GM20431 (cell line): ENCODE results near the gene SLC30A1.
"Not testable (repeated sequence)": the region's sequence is repeated elsewhere in the genome, so short reads cannot be mapped to it uniquely, and the experiment has no call there.

ENCODE experiments used
- in situ Hi-C: fragments of 300-500 bp; cut with MseI, MboI; formaldehyde crosslinking; loops from one replicate; pipeline ENCODE4 v1.15.0; 2020; ENCODE audit warnings: low sequenced_read_pairs; ENCODE audit not compliant: unreplicated experiment

The SLC30A1 gene, protein sequence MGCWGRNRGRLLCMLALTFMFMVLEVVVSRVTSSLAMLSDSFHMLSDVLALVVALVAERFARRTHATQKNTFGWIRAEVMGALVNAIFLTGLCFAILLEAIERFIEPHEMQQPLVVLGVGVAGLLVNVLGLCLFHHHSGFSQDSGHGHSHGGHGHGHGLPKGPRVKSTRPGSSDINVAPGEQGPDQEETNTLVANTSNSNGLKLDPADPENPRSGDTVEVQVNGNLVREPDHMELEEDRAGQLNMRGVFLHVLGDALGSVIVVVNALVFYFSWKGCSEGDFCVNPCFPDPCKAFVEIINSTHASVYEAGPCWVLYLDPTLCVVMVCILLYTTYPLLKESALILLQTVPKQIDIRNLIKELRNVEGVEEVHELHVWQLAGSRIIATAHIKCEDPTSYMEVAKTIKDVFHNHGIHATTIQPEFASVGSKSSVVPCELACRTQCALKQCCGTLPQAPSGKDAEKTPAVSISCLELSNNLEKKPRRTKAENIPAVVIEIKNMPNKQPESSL

DNA sequence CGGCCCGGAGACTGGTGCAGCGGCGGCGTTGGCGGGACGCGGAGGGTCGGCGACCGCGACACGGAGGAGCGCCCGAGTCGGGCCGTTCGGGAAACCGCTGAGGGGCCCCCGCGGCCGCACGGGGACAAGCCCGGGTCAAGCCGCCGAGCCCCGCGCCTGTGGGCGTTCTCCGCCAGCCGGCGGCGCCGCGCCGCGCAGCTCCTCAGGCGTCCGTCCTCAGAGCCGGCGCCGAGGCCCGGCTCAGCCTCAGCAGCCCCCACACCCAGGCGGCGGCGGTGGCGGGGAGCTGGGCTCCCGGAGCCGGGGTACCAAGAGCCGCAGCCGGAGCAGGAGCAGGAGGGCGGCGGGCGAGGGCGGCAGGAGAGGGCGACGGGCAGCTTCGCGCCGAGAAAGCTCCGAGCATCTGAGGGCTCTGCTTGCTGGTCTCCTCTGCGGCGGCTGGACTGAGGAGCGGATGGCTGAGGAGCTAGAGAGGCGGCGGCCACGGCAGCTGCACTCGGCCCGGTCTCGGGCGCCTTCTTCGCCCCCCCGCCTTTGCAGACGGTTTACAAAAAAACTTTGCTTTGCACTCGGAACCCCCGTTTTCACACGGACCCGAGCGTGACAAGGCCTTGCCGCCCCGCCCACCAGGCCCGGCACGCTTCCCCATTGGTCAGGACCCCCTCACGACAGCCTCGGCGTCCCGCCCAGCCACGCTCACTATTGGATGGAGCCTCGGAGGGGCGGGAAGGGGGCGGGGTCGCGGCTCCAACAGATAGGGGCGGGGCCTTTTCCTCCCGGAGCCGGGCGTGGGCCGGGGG lies at the start of gene SLC30A1:
SLC30A1 (minus strand) TSS at position 522 of the 800 bp plus-strand sequence. CDS start 549 bp downstream, outside the sequence.
- in situ Hi-C loops = no loop called here

DNA sequence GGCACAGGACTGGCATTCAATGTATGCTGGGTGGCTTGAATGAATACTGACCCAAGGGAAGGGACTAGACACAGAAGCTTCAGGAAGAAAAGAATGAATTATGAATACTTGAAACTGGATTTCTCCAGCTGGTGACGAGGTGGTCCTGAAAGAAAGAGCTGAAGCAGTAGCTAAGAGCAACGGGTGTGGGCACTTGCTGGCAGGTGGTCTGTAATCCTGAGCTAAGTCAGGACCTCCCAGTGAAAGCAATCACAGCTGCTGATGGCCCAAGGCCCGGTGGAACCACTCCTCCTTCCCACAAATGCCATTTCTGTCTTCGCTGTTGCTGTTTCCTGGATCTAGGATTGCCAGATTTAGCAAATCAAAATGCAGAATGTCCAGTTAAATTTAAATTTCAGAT lies 49.5 kb upstream of the SLC30A1 start:
- in situ Hi-C loops = no loop called here

DNA sequence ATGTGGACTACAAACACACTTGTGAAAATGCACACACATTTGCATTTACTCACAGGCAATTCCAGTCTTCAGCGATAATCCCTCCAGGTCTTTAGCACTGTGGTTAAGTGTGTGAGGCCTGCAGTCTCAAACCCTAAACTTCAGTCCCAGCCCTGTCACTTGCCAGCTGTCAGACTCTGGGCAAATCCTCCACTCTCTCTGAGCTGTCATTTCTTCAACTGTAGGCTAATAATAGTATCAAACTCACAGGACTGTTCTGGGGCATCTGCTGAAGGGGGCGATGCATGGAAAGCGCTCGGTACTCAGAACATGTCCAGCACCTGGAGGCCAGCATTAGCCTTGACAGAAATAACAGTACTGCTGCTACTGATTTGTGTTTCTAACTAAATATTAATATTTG lies 48.3 kb upstream of the SLC30A1 start:
- in situ Hi-C loops = no loop called here

DNA sequence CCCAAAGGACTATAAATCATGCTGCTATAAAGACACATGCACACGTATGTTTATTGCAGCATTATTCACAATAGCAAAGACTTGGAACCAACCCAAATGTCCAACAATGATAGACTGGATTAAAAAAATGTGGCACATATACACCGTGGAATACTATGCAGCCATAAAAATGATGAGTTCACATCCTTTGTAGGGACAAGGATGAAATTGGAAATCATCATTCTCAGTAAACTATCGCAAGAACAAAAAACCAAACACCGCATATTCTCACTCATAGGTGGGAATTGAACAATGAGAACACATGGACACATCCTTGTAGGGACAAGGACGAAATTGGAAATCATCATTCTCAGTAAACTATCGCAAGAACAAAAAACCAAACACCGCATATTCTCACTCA lies 46.9 kb upstream of the SLC30A1 start:
- in situ Hi-C loops = not testable (repeated sequence)

DNA sequence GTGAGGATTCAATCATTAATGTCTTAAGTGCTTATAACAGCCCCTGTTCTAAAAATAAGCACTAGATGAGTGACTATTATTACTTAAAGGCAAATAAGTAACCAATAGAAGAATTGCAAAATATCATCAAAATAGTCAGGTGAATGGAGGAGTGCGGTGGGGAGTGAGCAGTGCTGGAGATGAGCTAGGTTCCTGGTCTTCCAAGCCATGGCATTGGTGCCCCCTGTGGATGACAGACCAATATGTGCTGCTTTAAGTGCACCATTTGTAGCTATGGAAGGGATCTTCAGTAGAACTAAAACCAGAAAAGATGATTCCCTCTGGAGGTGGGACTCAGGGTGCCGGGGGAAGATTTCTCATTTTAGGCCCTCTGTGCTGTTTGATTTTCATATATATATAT lies 46.1 kb upstream of the SLC30A1 start:
- in situ Hi-C loops = no loop called here

DNA sequence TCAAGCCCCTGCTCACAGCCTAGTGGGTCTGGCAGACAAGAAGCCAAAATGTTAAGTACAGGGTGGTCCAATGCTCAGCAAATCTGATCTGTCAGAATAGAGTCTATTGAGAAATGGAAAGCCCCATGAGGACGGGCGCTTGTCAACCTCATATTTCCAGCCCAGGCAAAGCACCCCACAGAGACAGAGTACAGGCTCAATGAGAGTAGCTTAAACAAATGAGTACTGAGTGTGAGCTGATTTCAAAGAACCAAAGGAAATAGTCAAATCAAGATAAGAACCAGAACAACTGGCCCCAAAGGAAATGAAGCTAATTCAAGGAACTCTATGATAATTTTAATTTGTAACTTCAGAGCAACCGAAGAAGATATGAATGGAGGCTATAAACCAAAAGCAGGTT lies 44.6 kb upstream of the SLC30A1 start:
- in situ Hi-C loops = no loop called here

DNA sequence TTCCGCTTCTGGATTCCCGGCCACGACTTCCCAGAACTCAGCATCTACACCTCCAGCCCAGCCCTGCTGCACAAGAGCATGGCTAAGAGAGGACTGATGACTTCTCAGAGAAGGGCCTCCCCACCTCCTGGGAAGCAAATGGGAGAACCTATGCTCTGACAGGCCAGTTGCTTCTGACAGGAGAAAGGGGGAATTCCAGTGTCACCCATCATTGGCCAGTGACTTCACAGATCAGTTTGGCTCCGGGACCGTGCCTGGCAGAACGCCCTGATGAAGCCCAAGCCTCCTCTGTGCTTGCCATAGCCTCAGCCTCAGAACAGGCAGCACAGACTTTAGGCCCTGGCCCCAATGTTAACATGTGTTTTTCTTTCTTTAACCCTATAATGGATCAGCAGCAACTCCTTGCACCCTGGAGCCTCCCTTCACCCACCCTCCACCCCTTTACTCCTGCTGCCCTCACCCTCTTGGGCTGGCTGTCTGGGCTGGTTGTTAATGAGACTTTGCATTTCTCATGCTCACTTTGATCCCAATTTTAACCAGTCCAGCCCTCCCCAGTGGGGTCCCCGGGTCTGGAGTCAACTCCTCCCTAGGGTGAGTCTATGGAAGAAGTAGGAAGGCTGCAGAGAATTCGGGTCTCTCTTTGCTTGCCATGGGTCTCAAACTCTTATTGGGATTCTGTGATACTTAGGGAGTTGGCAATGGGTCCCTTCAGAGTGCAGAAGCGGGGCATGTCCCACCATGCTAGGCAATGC lies 42.7 kb upstream of the SLC30A1 start:
- in situ Hi-C loops = no loop called here

DNA sequence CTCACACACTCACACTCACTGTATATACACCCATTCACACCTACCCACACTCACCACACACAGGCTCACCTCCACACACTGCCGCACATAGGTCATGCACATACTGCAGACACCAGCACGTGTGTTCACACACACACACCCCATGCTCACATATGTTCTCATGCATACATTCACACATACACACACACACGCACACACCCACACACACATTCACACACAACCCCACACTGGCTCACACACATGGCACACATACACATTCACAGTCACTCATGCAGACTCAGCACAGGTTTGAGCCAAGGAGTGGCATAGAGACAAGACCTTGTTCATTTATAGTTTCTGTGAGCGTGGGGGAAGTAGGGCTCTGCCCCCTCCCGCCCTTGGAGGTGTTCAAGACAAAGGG lies 41.1 kb upstream of the SLC30A1 start:
- in situ Hi-C loops = no loop called here

DNA sequence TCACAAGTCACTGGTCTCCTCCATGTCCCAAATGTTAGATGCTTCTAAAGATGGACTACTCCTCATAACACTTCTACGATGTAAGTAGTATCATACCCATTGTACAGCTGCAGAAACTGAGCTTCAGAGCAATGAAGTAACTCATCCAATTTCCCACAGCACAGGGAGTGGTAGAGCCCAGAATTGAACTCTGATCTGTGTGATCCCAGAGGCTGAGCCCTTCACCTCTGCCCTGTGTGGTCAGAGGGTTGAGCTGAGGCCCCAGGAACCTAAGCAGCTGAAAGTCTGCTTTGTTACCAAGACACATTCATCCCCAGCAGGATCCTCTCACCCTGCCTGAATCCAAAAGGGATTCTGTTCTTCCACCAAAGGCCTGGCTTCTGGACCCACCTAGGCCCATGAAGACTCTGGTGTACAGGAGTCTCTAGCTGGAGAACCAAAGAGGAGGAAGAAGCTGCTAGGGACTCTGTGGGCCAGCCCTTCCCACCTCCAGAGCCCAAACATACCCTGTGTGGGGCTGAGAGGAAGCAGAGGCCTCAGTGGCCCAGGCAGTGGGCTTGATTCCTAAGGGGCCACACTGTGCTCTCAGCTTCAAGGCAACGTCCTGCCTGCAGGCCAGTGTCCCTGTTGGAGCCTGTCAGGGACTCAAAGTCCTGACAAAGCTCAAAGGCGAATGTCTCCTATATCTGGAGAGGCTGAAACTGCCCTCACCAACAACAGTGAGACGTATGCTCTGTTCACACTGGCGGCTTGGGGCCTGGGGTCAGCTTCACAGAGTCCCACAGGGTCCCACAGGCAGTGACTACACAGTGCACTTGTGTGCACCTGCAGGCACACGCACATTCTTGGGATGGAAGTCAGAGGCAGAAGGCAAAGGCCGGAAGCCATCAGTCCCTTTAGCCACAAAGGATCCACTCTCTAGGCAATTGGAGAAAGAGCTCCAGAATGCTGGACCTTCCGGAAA lies 40.4 kb upstream of the SLC30A1 start:
- in situ Hi-C loops = no loop called here

DNA sequence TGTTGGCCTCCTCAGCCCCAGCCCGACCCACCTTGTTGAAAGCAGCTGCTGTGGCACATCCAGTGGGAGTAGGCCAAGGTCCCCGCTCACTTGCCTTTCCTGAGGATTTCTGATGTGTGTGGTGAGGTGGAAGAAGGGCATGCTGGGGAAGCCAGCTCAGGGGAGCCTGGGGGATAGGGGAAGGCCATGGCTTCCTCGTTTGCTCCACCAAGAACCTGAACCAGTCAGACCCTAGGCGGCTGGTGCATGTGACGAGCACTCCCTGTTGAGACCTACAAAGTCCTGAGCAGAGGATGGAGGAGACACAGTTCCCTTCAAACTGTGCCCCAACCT lies 38.0 kb upstream of the SLC30A1 start:
- in situ Hi-C loops = no loop called here

DNA sequence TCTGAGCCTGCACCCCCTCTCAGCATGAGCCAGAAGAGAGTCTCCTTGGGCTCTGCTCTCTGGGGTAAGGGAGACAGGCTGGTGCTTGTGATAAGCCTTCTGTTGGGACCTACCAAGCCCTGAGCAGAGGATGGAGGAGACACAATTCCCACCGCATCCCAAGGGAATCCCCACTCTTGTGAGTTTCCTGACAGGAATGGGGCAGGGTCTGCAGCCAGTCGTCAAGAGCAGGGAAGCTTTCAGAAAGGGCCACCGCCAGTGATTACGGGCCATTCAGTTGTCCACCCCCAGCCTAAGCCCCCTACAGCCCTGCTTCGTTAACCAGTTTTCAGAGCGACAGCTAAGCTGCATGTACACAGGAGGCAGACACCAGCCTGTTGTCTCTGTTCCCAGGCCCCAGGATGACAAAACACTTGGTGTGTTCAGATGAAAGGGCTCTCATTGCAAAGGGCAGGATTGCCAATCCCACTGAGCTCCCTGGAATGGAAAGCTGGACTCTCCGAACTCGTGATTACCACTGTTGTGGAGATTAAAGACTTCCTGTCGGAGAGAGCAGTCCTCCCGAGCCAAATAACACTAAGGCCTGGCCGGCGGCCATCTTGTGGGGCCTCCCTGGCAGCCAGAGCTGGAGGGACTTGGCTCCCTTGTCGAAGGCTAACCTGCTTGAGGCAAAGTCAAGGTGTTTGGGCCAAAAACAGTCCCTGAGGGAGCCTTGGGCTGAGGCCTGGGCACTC lies 37.4 kb upstream of the SLC30A1 start:
- in situ Hi-C loops = no loop called here

DNA sequence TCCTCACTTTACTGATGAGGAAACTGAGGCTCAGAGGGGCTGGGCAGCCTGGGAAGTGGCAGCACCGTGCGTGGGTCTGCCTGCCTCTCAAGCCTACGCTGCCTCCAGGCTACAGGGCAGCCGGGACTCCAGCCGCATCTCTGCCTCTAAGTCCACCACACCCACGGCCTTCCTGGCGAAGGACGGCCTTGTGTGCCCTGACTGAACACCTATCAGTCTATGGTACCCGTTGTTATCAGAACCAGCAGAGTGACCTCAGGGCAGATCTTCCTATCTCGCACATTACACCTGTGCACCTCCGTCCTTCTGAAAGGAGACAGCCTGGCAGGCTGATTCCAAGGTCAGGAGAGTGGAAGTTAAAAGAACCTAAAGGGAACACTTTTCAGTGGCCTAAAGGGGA lies 35.7 kb upstream of the SLC30A1 start:
- in situ Hi-C loops = no loop called here

DNA sequence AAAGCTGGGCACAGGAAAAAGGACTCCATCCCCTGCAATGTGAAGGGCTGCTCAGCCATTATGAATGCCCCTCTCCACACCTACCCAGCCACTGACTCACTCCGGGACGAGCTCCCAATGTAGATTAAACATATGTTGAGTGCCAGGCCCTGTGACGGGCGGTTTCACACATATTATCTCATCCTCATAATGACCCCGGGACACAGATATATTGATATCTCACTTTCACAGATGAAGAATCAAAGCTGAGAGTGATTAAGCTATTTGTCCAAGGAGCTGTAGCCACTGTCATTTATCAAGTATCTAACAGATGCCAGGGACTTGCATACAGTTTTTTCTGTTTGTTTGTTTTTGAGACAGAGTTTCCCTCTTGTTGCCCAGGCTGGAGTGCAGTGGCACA lies 35.0 kb upstream of the SLC30A1 start:
- in situ Hi-C loops = no loop called here

DNA sequence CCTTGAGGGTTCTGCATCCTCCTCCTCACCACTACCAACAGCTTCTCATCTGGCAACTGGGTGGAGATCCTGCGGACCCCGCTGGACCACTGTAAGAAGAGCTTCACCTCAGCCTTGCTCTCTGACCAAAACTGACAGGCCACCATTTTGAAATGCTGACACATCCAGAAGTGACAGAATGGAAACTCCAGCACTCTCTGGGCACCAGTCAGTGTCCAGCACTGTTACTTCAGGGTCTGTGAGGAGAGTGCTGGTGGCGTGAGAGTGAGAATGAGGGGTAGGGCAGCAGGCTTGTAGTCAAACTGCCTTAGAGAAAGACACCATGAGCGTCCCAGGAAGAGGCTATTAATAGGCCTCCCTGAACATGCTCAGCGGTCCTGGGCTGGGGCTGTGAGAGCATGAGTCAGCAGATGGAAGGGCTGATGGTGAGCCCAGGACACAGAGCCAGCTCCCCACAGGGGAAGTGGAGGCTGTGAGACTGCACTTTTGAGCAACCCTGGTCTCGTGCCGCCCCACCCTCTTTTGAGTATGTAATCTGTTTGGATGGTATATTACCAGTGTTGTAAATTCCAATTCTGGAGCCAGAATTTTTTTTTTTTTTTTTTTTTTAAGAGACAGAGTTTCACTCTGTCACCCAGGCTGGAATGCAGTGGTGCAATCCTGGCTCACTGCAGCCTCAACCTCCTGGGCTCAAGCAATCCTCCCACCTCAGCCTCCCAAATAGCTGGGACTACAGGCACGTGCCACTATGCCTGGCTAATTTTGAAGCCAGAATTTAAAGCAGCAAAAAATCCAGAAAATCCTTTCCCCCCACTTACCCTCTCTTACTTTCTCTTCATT lies 34.4 kb upstream of the SLC30A1 start:
- in situ Hi-C loops = no loop called here

DNA sequence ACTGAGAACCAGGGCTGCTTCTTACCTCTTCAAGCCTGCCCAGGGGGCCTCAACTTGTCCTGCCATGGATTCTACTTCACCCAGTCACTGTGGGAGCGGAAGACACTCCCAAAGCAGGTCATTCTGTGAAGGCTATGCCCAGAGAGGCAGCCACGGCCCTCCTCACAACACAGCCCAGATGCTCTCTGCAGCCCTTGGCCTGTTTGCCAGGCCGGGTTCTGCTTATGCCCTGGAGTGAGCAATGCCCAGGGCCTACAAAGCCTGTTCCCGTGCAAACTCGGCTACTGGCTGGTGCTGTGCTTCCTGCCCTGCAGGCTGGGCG lies 33.8 kb upstream of the SLC30A1 start:
- in situ Hi-C loops = no loop called here

DNA sequence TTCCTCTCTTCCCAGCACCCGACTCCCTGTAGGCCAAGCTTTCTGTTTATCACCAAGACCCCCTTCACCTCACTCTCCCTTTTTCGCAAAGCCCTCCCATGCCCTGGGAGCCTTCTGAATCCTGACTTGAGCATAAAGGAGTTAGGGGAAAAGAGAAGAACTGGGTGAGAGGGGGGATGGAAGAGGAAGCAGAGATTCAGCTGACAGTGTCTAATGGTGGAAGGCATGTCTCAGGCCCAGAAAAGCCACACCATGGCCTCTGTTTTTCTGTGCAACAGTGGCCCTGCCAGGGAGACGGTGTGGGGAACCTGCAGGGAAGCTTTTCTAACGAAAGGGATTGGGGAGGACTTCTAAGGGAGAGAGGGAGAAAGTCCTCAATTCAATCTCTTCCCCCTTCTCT lies 32.9 kb upstream of the SLC30A1 start:
- in situ Hi-C loops = no loop called here

DNA sequence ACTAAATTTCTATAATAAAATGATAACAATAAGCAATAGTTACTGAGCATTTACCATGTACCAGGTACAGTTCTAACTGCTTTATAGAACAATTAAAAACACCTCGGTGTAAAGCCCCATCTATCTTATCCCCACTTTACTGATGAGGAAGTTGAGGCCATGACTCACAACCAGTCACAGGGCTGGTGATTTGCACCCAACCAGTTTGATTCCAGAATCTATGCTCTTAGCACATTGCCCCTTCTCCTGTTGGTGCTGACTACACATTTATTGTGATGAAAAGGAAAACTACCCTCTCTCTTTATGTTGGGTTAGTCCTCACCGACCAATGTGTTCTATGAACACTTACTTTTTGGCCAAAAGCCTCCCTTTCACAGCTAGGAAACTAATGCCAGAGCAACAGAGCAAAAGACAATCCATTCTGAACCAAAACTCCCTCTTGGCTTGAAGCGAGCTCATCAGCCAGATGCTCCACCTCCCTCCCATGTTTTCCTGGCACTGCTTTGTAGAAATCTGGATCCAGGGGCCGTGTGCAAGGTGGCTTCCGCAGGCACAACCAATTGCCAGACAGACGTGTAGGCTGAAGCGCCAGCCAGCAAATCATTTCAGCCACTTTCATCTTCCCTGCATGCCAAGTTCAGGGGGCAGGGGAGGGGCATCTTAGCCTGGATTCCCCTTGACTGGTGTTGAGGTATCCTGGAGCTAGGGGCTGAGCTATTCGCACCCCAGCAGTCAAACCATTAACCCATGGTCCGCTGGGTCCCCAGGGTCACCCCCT lies 32.0 kb upstream of the SLC30A1 start:
- in situ Hi-C loops = no loop called here
